LNCaP clone FGC (cell line): Measurements from ENCODE around the gene CYP17A1.

ENCODE experiments used
- DNase-seq: peaks from one replicate; pipeline ENCODE4 v3.0.0-alpha.2; 2011; ENCODE audit warnings: low read depth
- H3K4me3 ChIP-seq: 2 replicates; pipeline ENCODE4 v1.5.1; 2011; ENCODE audit warnings: mild to moderate bottlenecking, low read depth, low read length, control low read depth
- CTCF ChIP-seq: IDR thresholded peaks from 2 replicates; pipeline ENCODE4 v1.5.1; 2012; ENCODE audit warnings: mild to moderate bottlenecking; ENCODE audit not compliant: control insufficient read depth, insufficient read depth; ENCODE audit errors: extremely low read depth

Gene CYP17A1

GRCh38 chr10:102814453-102814871 lies 22.8 kb downstream of the CYP17A1 start:
- no peak for DNase-seq
- no peak for TF ChIP-seq CTCF
- H3K4me3 ChIP-seq: no peak overlapping the region

- TF ChIP-seq CTCF: no peak
- DNase-seq: no peak
- H3K4me3 ChIP-seq: no peak overlapping the region
Observed at GRCh38 chr10:102813734-102814452, 23.3 kb downstream of the CYP17A1 start.

- DNase-seq: no peak
- H3K4me3 ChIP-seq: no peak overlapping the region
- no peak for TF ChIP-seq CTCF
Observed at GRCh38 chr10:102813017-102813541, 24.1 kb downstream of the CYP17A1 start.

- no peak for DNase-seq
- no peak for TF ChIP-seq CTCF
- H3K4me3 ChIP-seq: no peak overlapping the region
Observed at GRCh38 chr10:102812231-102812876, 24.9 kb downstream of the CYP17A1 start.

GRCh38 chr10:102811346-102811745 lies 25.9 kb downstream of the CYP17A1 start:
- no peak for DNase-seq
- no peak overlapping the region for H3K4me3 ChIP-seq
- TF ChIP-seq CTCF: no peak

GRCh38 chr10:102808380-102808779 lies 28.8 kb downstream of the CYP17A1 start:
- no peak for DNase-seq
- no peak overlapping the region for H3K4me3 ChIP-seq
- no peak for TF ChIP-seq CTCF
